Fibroblast of pulmonary artery (primary cell): ENCODE data around the gene ZBTB20.

Experiments
- DNase-seq: peaks from one replicate; pipeline ENCODE4 v3.0.0-alpha.2; 2010; ENCODE audit warnings: low read depth
- H3K4me3 ChIP-seq: replicated peaks from 2 replicates; pipeline ENCODE4 v1.5.1; 2011; ENCODE audit warnings: low read depth, mild to moderate bottlenecking, control low read depth, low read length, moderate library complexity
- CTCF ChIP-seq: IDR thresholded peaks from 2 replicates; pipeline ENCODE4 v1.5.1; 2011; ENCODE audit warnings: mild to moderate bottlenecking, control low read depth, low read length, inconsistent platforms; ENCODE audit errors: missing control alignments

ZBTB20 gene

DNA sequence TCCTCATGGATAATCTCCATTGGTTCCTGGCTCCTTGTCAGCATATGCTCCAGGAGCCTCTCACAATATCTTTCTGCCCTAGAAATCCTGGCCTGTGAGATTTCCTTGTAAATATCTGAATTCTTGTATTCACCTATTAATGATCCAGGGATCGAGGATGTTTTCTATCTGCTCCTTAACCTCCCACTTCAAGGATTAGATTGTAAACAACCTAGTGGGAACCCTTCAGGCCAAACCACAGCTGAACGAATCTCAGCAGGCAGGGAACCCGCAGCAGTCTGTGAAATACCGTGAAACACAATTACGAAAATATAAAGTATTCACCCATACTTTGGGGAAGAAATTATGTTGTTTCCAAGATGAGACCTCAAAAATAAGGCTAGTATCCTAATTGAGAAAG, 637.3 kb downstream of the ZBTB20 start:
- TF ChIP-seq CTCF: no peak
- DNase-seq: no peak
- H3K4me3 ChIP-seq: no peak overlapping the region

DNA sequence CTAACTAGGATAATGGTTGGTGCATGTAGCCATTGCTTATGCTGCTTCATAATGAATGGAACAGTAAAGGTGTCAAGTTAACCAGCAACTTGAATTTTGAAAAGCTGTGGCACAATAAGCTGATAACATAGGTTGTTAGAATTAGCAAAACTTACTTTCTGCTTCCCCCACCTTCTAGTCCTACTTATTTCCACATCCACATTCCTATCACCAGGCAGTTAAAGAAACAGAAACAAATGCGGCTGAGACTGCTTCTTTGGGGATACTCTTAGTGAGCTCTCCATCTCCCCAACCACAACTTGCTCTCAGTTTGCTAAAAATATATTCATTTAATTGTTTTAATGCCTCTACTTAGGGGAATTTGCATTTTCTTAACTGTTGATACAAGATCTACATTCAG, 638.1 kb downstream of the ZBTB20 start:
- DNase-seq: no peak
- H3K4me3 ChIP-seq: no peak overlapping the region
- no peak for TF ChIP-seq CTCF

DNA sequence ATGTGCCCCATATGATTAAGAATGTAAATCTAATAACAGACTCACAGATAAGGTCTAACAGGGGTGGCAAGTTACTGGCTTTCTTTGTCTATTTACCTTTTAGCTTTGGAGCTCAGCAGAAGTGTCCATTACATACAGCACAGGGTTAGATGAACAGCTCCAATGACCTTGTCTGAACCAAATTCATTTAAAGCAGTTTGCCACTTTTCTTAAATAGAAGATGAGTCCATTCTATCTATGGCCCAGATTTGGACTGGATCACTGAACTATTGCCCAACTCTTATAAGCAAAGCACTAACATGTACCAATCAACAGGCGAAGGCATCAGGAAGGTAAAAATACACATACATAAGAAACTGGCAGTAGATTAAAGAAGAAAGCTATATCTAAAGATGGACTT, 638.9 kb downstream of the ZBTB20 start:
- DNase-seq: no peak
- no peak overlapping the region for H3K4me3 ChIP-seq
- TF ChIP-seq CTCF: no peak

GRCh38 chr3:114506591-114507300, 640.3 kb downstream of the ZBTB20 start:
- DNase-seq: peak; percentile 14
- no peak for TF ChIP-seq CTCF
- no peak overlapping the region for H3K4me3 ChIP-seq

- H3K4me3 ChIP-seq: no peak overlapping the region
- no peak for DNase-seq
Measured at GRCh38 chr3:114504941-114505628, 642.0 kb downstream of the ZBTB20 start.

GRCh38 chr3:114502204-114502603, 644.9 kb downstream of the ZBTB20 start:
- TF ChIP-seq CTCF: no peak
- no peak overlapping the region for H3K4me3 ChIP-seq
- DNase-seq: no peak

More at GRCh38 chr3:114504941-114505628, 642.0 kb downstream of the ZBTB20 start:
- no peak for TF ChIP-seq CTCF
